ENCODE measurements around the gene ADRB2.

- TF ChIP-seq CTCF (IDR thresholded peaks at IDR 0.05; ENCODE audit: low read depth, low read length, missing input control) (no peak), ATF3 (IDR thresholded peaks at IDR 0.05) (no peak), EGR1 (IDR thresholded peaks at IDR 0.05; ENCODE audit: low read depth in 2 of 2) (no peak), FOXA1 (IDR thresholded peaks at IDR 0.05) (no peak), JUND (IDR thresholded peaks at IDR 0.05) (no peak), TAF1 (conservative IDR thresholded peaks at IDR 0.05) (no peak), YY1 (IDR thresholded peaks at IDR 0.05) (no peak), GABPA (IDR thresholded peaks at IDR 0.05 in 1 of 2, conservative IDR thresholded peaks at IDR 0.05 in 1 of 2) (no peak), HNF4A (conservative IDR thresholded peaks at IDR 0.05) (no peak), ZBTB33 (IDR thresholded peaks at IDR 0.05) (no peak)
Observed at GRCh38 chr5:148827723-148828122, 1.3 kb downstream of the ADRB2 start.

Measured in liver (tissue), 3 donors.